ENCODE measurements around the gene IQSEC1.

The IQSEC1 gene

GRCh38 chr3:13011573-13012220 lies 61.5 kb downstream of the IQSEC1 start:
- peaks cover 34% of the 10 kb centered on the region for H3K79me1 ChIP-seq (replicated peaks; ENCODE audit: low read length, poor library complexity, severe bottlenecking)
- H3K4me2 ChIP-seq (ENCODE audit: low read length, poor library complexity, severe bottlenecking) = no peak overlapping the region
- H3K27ac ChIP-seq (ENCODE audit: low read length, poor library complexity, severe bottlenecking) = no peak overlapping the region
- 62% methylated on average over 11 of the region's 11 CpGs for WGBS
- H3K18ac ChIP-seq (ENCODE audit: low read depth in 1 of 2, low read length in 2 of 2) = no peak overlapping the region
- H2BK120ac ChIP-seq (ENCODE audit: low read depth, low read length) = no peak overlapping the region
- no peak overlapping the region for H2AFZ ChIP-seq (ENCODE audit: low read depth, low read length)
- H3K36me3 ChIP-seq (ENCODE audit: control insufficient read depth in 1 of 2, insufficient read depth in 2 of 2, low read depth in 1 of 2, low read length in 2 of 2) = peaks cover 0 to 17% of the 10 kb centered on the region in 2 experiments
- no peak overlapping the region for H3K14ac ChIP-seq (ENCODE audit: low read length in 2 of 2)
- H3K9me3 ChIP-seq (ENCODE audit: control insufficient read depth, low read length) = no peaks in the 10 kb centered on the region
- H3K27me3 ChIP-seq (ENCODE audit: control insufficient read depth in 1 of 2, insufficient read depth in 1 of 2, low read length in 2 of 2) = peaks cover 0 to 40% of the 10 kb centered on the region in 2 experiments
- no peak overlapping the region for H2BK12ac ChIP-seq (ENCODE audit: low read length in 2 of 2)
- peaks cover 37% of the 10 kb centered on the region for H3K4me1 ChIP-seq (ENCODE audit: control insufficient read depth, insufficient read depth, low read depth, low read length)
- no peak overlapping the region for H2BK5ac ChIP-seq (ENCODE audit: low read depth, low read length, poor library complexity, severe bottlenecking)
- H3K4ac ChIP-seq (ENCODE audit: low read depth in 1 of 2, low read length in 2 of 2) = no peak overlapping the region
- H3K23ac ChIP-seq (ENCODE audit: low read length in 2 of 2) = no peak overlapping the region
- no peak overlapping the region for H3K4me3 ChIP-seq (ENCODE audit: insufficient read depth in 1 of 2, low read depth in 1 of 2, low read length in 2 of 2)
- no peak overlapping the region for H4K91ac ChIP-seq (ENCODE audit: low read length)
- H2AK5ac ChIP-seq (ENCODE audit: low read length, severe bottlenecking) = no peak overlapping the region
- H3K9ac ChIP-seq (ENCODE audit: low read length) = no peak overlapping the region
- no peak for DNase-seq
- H4K8ac ChIP-seq (ENCODE audit: low read length) = no peak overlapping the region
- no peak overlapping the region for H2BK15ac ChIP-seq (ENCODE audit: low read depth, poor library complexity, severe bottlenecking)

- Histone ChIP-seq H2BK120ac (ENCODE audit: low read depth, low read length) (no peak overlapping the region), H2BK5ac (ENCODE audit: low read depth, low read length, poor library complexity, severe bottlenecking) (no peak overlapping the region), H3K4ac (ENCODE audit: low read depth in 1 of 2, low read length in 2 of 2) (no peak overlapping the region), H3K14ac (ENCODE audit: low read length in 2 of 2) (no peak overlapping the region), H3K23ac (ENCODE audit: low read length in 2 of 2) (no peak overlapping the region), H3K18ac (ENCODE audit: low read depth in 1 of 2, low read length in 2 of 2) (no peak overlapping the region), H3K79me1 (replicated peaks; ENCODE audit: low read length, poor library complexity, severe bottlenecking) (peaks cover 37% of the 10 kb centered on the region), H3K9me3 (ENCODE audit: control insufficient read depth, low read length) (no peaks in the 10 kb centered on the region), H3K27ac (ENCODE audit: low read length, poor library complexity, severe bottlenecking) (no peak overlapping the region), H3K4me2 (ENCODE audit: low read length, poor library complexity, severe bottlenecking) (no peak overlapping the region), H2BK15ac (ENCODE audit: low read depth, poor library complexity, severe bottlenecking) (no peak overlapping the region), H3K4me3 (ENCODE audit: insufficient read depth in 1 of 2, low read depth in 1 of 2, low read length in 2 of 2) (no peak overlapping the region), H3K36me3 (ENCODE audit: control insufficient read depth in 1 of 2, insufficient read depth in 2 of 2, low read depth in 1 of 2, low read length in 2 of 2) (peaks cover 0 to 19% of the 10 kb centered on the region in 2 experiments), H2AFZ (ENCODE audit: low read depth, low read length) (no peak overlapping the region), H2BK12ac (ENCODE audit: low read length in 2 of 2) (no peak overlapping the region), H4K8ac (ENCODE audit: low read length) (no peak overlapping the region), H3K27me3 (ENCODE audit: control insufficient read depth in 1 of 2, insufficient read depth in 1 of 2, low read length in 2 of 2) (peaks cover 0 to 41% of the 10 kb centered on the region in 2 experiments), H4K91ac (ENCODE audit: low read length) (no peak overlapping the region), H3K4me1 (ENCODE audit: control insufficient read depth, insufficient read depth, low read depth, low read length) (peaks cover 34% of the 10 kb centered on the region), H2AK5ac (ENCODE audit: low read length, severe bottlenecking) (no peak overlapping the region), H3K9ac (ENCODE audit: low read length) (no peak overlapping the region)
- WGBS = 85% methylated on average over 2 of the region's 4 CpGs
- DNase-seq = no peak
Observed at GRCh38 chr3:13010780-13011572, 62.3 kb downstream of the IQSEC1 start.

- Histone ChIP-seq H3K4ac (ENCODE audit: low read depth in 1 of 2, low read length in 2 of 2) (no peak overlapping the region), H3K4me1 (ENCODE audit: control insufficient read depth, insufficient read depth, low read depth, low read length) (peaks cover 32% of the 10 kb centered on the region), H2AK5ac (ENCODE audit: low read length, severe bottlenecking) (no peak overlapping the region), H3K18ac (ENCODE audit: low read depth in 1 of 2, low read length in 2 of 2) (no peak overlapping the region), H4K91ac (ENCODE audit: low read length) (no peak overlapping the region), H3K27ac (ENCODE audit: low read length, poor library complexity, severe bottlenecking) (no peak overlapping the region), H2BK120ac (ENCODE audit: low read depth, low read length) (no peak overlapping the region), H2BK5ac (ENCODE audit: low read depth, low read length, poor library complexity, severe bottlenecking) (no peak overlapping the region), H3K14ac (ENCODE audit: low read length in 2 of 2) (no peak overlapping the region), H3K27me3 (ENCODE audit: control insufficient read depth in 1 of 2, insufficient read depth in 1 of 2, low read length in 2 of 2) (peaks cover 0 to 41% of the 10 kb centered on the region in 2 experiments), H3K4me3 (ENCODE audit: insufficient read depth in 1 of 2, low read depth in 1 of 2, low read length in 2 of 2) (no peak overlapping the region), H3K36me3 (ENCODE audit: control insufficient read depth in 1 of 2, insufficient read depth in 2 of 2, low read depth in 1 of 2, low read length in 2 of 2) (peaks cover 0 to 14% of the 10 kb centered on the region in 2 experiments), H2BK15ac (ENCODE audit: low read depth, poor library complexity, severe bottlenecking) (no peak overlapping the region), H2AFZ (ENCODE audit: low read depth, low read length) (no peak overlapping the region), H3K4me2 (ENCODE audit: low read length, poor library complexity, severe bottlenecking) (no peak overlapping the region), H3K9ac (ENCODE audit: low read length) (no peak overlapping the region), H4K8ac (ENCODE audit: low read length) (no peak overlapping the region), H3K23ac (ENCODE audit: low read length in 2 of 2) (no peak overlapping the region), H3K79me1 (replicated peaks; ENCODE audit: low read length, poor library complexity, severe bottlenecking) (peaks cover 34% of the 10 kb centered on the region), H2BK12ac (ENCODE audit: low read length in 2 of 2) (no peak overlapping the region), H3K9me3 (ENCODE audit: control insufficient read depth, low read length) (no peaks in the 10 kb centered on the region)
- DNase-seq = no peak
- 92% methylated on average over 7 of the region's 7 CpGs for WGBS
Observed at GRCh38 chr3:13009946-13010315, 63.3 kb downstream of the IQSEC1 start.

GRCh38 chr3:13009132-13009945 lies 63.9 kb downstream of the IQSEC1 start:
- Histone ChIP-seq H3K36me3 (ENCODE audit: control insufficient read depth in 1 of 2, insufficient read depth in 2 of 2, low read depth in 1 of 2, low read length in 2 of 2) (peaks cover 0 to 13% of the 10 kb centered on the region in 2 experiments), H4K8ac (ENCODE audit: low read length) (no peak overlapping the region), H2BK5ac (ENCODE audit: low read depth, low read length, poor library complexity, severe bottlenecking) (no peak overlapping the region), H3K14ac (ENCODE audit: low read length in 2 of 2) (peak overlapping the region in 1 of 2 experiments; percentile 67), H2AFZ (ENCODE audit: low read depth, low read length) (no peak overlapping the region), H2BK15ac (ENCODE audit: low read depth, poor library complexity, severe bottlenecking) (no peak overlapping the region), H3K23ac (ENCODE audit: low read length in 2 of 2) (no peak overlapping the region), H3K4me1 (ENCODE audit: control insufficient read depth, insufficient read depth, low read depth, low read length) (peaks cover 36% of the 10 kb centered on the region), H3K27ac (ENCODE audit: low read length, poor library complexity, severe bottlenecking) (no peak overlapping the region), H3K4me2 (ENCODE audit: low read length, poor library complexity, severe bottlenecking) (no peak overlapping the region), H2AK5ac (ENCODE audit: low read length, severe bottlenecking) (no peak overlapping the region), H3K4ac (ENCODE audit: low read depth in 1 of 2, low read length in 2 of 2) (no peak overlapping the region), H4K91ac (ENCODE audit: low read length) (no peak overlapping the region), H2BK120ac (ENCODE audit: low read depth, low read length) (no peak overlapping the region), H3K4me3 (ENCODE audit: insufficient read depth in 1 of 2, low read depth in 1 of 2, low read length in 2 of 2) (no peak overlapping the region), H3K9ac (ENCODE audit: low read length) (no peak overlapping the region), H3K27me3 (ENCODE audit: control insufficient read depth in 1 of 2, insufficient read depth in 1 of 2, low read length in 2 of 2) (peaks cover 0 to 41% of the 10 kb centered on the region in 2 experiments), H3K9me3 (ENCODE audit: control insufficient read depth, low read length) (no peaks in the 10 kb centered on the region), H2BK12ac (ENCODE audit: low read length in 2 of 2) (no peak overlapping the region), H3K79me1 (replicated peaks; ENCODE audit: low read length, poor library complexity, severe bottlenecking) (peaks cover 29% of the 10 kb centered on the region), H3K18ac (ENCODE audit: low read depth in 1 of 2, low read length in 2 of 2) (no peak overlapping the region)
- 93% methylated on average over 15 of the region's 16 CpGs for WGBS
- DNase-seq = no peak

Data from mesenchymal stem cell (in vitro differentiated cells and primary cell).